Right forelimb (tissue), 1 donor: Measurements from ENCODE around the gene CIPC.

Source experiments
- DNase-seq: peaks from one replicate; pipeline ENCODE4 v3.0.0-alpha.2; 2018

CIPC gene

DNA sequence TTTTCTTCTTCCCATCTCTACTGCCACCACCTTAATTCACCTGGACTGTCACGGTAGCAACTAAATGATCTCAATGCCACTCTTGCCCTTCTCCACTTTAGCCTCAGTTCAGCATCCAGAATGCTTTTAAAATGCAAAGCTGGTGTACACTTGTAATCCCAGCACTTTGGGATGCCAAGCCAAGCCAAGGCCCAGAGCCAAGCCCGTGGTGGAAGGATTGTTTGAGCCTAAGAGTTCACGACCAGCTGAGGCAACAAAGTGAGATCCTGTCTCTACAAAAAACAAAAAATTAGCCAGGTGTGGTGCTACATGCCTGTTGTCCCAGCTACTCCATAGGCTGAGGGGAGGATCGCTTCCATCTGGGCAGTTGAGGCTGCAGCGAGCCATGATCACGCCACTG lies 5.9 kb downstream of the CIPC start:
- no peak for DNase-seq

- DNase-seq, result no peak
Observed at GRCh38 chr14:77104393-77104792, 6.3 kb downstream of the CIPC start.

- DNase-seq, result no peak
Observed at GRCh38 chr14:77105145-77105939, 7.3 kb downstream of the CIPC start.

DNA sequence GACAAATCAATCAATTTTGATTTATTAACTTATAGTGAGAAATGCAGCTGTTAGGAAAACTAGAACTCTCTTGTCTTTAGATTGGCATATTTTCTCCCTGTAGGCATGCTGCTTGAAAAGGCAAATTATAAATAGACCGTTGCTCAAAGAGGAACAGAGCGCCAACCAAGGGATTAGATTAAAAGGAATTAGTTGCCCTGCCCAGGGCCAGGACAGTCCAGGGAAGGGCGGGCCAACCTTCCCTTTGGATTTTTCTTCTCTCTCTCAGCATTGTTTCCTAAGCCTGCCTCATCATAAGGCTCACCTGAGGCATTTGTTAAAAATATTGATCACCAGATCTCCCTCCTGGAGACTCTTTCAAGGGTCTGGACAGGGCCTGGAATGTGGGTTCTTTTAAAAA lies 8.6 kb downstream of the CIPC start:
- no peak for DNase-seq

DNA sequence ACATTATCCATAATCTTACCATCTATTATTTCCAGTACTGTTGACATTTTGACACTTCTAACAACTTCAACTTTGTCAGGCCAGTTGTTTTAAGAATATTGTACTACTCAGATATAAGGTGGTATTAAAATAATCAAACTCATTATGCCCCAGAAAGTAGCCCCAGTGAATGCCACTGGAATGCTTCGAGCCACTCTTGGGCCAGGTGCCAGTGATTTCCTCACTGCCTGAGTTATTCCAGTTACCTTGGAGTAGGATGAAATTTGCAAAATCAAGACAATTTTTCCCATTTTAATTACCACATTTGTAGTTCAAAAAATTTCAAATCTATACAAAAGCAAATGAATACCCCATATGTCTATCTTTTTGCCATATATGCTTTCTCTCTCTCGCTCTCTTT lies 9.2 kb downstream of the CIPC start:
- DNase-seq, result no peak

DNA sequence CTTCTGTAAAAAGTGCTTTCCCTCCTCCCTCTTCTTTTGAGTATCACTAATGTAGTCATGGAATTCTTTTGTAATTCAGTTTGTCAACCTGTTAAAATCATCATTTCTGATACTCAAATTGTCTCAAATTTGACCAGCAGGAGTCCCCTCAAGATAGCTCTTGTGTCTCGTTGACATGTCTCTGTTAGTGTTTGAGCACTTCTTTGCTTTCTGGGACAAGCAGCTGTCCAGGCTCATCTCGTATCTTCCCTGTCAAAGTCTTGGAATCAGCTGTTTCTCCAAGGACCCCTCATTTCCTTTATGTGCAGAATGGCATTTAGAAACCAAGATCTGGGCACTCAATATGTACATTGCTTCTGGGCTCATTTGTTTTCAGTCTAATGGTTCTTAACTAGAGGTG lies 10.7 kb downstream of the CIPC start:
- DNase-seq, result no peak

DNA sequence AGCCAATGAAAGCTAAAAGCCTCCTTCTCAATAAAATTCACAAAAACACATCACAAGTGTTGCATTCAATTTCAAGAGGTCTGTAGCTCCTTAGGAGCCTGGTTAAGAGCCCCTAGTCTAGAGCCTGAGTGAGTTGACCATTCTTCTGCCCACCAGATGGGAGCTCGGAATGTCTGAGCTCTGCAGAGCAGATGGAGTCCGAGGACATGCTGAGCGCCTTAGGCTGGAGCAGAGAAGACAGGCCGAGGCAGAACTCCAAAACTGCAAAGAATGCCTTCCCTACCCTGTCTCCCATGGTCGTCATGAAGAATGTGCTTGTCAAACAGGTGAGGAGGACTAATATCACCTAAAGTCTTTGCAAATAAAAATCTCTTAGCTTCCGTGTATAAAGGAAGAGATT lies 11.6 kb downstream of the CIPC start:
- DNase-seq, result no peak

- DNase-seq, result no peak
Observed at GRCh38 chr14:77110286-77110685, 12.2 kb downstream of the CIPC start.

- no peak for DNase-seq
Observed at GRCh38 chr14:77111021-77111420, 13.0 kb downstream of the CIPC start.

DNA sequence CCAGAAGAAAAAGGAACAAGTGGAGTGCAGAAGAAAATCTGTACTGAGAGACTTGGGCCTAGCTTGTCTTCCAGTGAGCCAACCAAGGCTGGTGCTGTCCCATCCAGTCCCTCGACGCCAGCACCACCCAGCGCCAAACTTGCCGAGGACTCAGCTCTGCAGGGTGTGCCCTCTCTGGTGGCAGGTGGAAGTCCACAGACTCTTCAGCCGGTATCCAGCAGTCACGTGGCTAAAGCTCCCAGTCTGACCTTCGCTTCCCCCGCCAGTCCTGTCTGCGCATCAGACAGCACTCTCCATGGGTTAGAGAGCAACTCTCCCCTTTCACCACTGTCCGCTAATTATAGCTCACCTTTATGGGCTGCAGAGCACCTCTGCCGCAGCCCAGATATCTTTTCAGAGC lies 15.6 kb downstream of the CIPC start:
- peak; percentile 0 for DNase-seq

GRCh38 chr14:77114609-77115008 lies 16.6 kb downstream of the CIPC start:
- peak; percentile 25 for DNase-seq

DNA sequence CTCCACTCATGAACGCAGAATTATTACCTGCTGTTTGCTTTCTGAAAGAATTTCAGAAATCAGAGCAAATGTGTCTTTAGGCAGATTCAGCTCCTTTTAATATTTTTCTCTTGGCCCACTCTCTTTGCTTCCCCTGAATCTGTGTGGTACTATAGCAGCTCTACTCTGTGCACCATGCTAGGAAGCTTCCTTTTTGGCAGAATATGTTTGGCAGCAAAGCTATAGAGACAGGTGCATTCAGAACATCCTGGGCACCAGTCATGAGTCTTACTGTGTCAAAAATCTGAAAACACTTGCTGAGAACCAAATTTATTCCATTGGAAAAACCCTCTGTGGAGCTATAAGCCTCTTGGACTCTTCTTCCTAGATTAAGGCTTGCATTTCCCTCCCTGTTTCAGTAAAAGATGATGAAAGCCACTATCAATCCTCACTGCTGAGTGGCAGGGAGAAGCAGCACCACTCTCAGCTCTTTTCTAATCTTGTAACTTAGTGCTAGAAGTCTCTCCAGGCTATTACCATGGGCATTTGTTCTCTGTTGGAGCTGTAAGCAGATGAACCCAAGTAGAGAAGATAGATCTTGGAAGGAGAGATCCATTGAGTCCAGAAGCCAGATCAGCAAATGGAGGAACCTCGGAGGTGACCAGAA lies 18.2 kb downstream of the CIPC start:
- peak; percentile 10 for DNase-seq

DNA sequence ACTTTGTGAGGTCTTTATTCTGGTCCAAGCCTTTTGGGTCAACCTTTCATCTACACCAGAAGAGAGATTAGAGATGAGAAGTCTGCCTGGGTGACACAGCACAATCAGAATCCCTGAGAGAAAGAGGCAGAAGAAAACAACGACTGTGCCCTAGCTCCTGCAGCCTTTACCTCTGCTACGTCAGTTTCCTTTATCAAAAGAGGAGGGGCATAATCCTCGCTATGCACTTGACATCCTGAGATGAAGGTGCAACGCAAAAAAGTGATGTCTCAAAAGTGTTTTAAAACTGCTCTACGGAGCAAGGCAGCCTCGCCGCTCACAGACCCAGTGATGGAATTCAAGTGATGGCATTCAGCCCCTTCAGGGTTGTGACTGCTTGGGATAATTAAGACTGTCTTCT lies 21.8 kb downstream of the CIPC start:
- no peak for DNase-seq

DNA sequence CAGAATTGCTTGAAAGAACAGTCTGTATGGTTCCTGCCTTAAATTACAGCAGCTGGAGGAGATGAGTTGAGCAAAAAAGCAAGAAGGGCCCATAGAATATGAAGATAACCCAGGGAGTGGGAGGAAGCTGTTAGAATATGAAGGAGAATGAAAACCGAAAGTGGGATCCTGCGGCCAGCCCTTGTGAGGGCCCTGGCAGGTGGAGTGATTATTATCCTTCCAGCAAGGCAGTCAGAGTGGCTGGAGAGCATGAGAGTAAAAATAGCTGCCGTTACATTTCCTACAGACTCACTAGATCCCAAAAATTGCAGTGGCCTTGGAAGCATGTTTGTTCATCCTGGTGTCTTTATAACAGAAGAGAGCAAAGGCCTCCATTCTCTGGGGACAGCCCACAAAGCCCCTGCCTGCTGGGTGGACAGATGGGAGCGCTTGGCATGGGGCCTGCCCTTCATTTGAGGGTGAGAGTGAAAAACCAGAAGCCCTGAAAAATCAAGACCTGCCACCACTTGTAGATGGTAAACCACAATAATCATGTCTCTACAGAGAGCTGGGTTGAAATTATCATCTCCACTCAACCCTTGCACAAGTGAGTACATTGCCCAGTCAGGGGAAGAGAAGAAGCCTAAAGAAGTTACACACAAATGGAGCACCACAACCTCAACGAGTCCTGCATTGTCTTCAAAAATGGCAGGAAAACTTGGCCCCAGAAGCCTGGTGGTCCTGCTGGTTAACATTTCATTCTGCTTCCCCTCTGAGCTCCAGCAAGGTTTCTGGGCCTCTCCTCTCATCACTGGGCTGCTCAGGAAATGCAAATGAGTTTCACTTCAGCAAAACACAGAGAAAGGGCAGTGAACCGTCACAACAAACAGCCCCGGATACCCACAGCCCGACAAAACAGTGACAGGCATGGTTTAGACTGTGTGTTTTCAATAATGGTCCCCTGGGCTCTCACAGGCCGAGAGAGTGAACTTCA lies 23.0 kb downstream of the CIPC start:
- no peak for DNase-seq

DNA sequence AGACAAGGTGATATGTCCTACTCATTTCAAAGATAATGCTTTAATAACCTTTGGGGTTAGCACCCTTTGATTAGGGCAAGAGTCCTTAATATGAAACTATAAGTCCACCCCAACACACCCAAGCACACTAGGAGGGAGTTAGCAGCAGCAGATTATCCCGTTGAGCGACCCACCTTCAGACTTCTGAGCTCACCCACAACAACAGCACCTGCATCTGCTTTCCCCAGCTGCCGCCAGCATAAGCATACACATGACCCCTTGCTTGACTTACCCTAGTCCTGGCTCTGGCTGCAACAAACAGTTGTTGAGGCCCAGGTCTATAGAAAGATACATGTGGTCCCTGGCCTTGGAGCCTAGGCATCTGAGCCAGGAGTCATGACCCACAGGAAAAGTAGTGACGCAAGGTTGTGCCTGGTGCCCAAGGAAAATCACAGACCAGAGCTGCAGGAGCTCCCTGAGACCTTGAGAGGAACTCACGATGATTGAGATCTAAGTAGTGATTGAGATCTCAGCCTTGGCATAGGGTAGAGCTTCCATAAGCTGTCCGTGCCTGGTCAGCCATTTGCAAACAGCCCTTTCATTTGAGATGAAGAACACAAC lies 24.6 kb downstream of the CIPC start:
- no peak for DNase-seq

DNA sequence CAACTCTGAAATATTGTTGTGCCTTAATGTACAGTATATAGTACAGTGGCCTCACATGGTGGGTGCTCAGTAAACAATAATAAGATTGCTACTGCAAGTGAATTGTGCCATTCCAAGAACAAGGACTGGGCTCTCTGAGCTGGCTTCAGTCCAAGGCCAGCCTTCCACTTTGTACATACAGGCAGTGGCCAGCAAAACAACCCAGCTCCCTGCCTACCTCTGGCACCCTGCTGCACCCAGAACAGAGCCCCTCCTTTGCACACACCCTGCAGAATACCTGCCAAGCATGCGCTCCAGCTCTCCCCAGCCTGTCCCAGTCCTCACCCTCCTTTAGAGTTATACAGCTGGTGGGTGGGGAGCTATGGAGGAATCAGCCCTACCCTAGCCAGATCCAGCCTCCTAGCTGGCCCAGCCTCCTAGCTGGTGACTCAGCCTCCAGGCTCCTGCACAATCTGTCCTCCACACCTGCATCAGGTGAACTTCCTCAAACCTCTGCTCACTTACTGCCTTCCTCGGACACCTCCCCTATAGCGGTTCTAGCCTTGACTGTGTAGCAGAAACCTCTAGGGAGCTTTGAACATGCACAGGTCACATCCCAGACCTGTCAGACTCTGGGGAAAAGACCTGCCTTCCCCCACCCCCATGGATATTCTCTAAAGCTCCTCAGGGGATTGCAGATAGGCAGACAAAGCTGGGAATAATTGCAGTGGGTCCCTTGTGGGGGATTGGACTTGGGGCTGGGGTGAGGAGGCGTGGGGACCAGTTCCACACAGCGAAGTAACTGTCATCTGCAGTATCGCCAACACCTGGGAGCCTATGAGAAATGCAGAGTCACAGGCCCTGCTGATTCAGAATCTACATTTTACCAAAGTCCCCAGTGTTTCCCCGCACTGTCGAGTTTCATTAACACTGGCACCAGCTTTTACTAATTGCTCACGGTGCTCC lies 25.6 kb downstream of the CIPC start:
- no peak for DNase-seq

DNA sequence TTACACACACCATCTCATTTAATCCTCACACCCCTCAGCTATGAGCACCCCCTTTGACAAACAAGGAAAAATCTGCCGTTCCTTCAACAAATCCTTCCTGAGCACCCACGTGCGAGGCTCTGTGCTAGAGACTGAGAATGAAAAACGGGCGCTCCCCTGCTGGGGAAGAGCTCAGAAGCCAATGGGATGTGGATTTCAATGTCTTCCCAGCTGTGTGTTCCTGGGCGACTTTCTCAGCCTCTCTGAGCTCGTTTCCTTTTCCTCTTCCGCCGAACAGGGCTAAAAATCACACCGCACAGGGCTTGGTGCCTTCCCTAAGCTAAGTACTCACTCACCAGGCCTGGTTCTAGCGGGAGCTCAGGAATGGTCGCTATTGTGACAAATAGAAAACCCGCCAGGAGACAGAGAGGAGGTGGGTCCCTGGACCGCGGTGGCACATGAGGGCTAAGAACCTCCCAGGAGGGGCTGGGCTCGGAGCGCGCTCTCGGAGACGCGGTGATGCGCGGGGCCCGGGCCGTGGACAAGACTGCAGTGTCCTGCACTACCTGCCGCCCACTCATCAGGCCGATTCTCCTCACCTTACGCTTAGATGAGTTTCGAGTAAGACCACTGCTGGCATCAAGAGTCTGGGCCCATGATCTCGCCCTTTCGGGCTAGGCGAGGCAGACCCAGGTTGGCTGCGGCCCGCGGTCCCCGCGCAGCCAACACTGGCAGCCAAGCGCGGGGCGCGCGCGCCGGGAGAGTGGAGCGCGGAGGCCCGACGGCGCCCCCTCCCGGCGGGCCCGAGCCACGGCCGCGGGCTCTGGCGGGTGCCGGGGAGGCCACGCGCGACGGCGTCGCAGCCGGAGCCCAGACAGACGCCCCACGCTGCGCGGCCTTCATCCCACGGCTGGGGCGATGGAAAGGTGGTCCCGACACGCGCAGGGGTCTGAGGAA lies 26.6 kb downstream of the CIPC start:
- peak; percentile 63 for DNase-seq

GRCh38 chr14:77125281-77125801 lies 27.3 kb downstream of the CIPC start:
- no peak for DNase-seq

- DNase-seq, result no peak
Observed at GRCh38 chr14:77125823-77126325, 27.8 kb downstream of the CIPC start.

- no peak for DNase-seq
Observed at GRCh38 chr14:77126461-77126990, 28.5 kb downstream of the CIPC start.
